HFFc6 (cell line): ENCODE data around the gene SMIM28. TPM values are rescaled to one million over a fixed set of nuclear protein-coding genes. Genes with fewer than 3 reads are reported as not detected.

ENCODE experiments used
- DNase-seq: peaks from one replicate; pipeline ENCODE4 v3.0.0-alpha.2; 2018
- H3K27ac Mint-ChIP-seq: 2 replicates; pipeline ENCODE4 v1.8.0; 2020; ENCODE audit warnings: mild to moderate bottlenecking, mixed read lengths
- H3K27me3 Mint-ChIP-seq: 2 replicates; pipeline ENCODE4 v1.8.0; 2021; ENCODE audit warnings: mild to moderate bottlenecking, moderate library complexity, mixed read lengths; ENCODE audit not compliant: insufficient read depth
- H3K36me3 Mint-ChIP-seq: 2 replicates; pipeline ENCODE4 v1.8.0; 2021; ENCODE audit warnings: low read depth, mixed read lengths
- H3K4me1 Mint-ChIP-seq: 2 replicates; pipeline ENCODE4 v1.8.0; 2020; ENCODE audit warnings: low read depth, mixed read lengths
- H3K4me3 Mint-ChIP-seq: 2 replicates; pipeline ENCODE4 v1.8.0; 2020; ENCODE audit warnings: mild to moderate bottlenecking, moderate library complexity, mixed read lengths
- H3K9me3 Mint-ChIP-seq: 2 replicates; pipeline ENCODE4 v1.8.0; 2020; ENCODE audit warnings: mild to moderate bottlenecking, mixed read lengths
- total RNA-seq, 6 experiments: library from RNA; stranded (reverse); fragmentation: NEBNext Ultra II Directional; extraction: Animal tissue kit (Norgen Biotek cat#: 25700); gene quantifications; 2 replicates in 1 of 6; 3 replicates in 5 of 6; pipeline ENCODE4 v1.2.3, GENCODE V29; 2021
- TF ChIP-seq, protein P1 (sequence below): fragments of 200-600 bp; sonication (generic); IDR thresholded peaks from 2 replicates; pipeline ENCODE4 v1.5.0; 2021; ENCODE audit warnings: antibody characterized with exemption, mild to moderate bottlenecking

SMIM28 gene
- total RNA-seq, 6 experiments from 2014 or later: not detected

DNA sequence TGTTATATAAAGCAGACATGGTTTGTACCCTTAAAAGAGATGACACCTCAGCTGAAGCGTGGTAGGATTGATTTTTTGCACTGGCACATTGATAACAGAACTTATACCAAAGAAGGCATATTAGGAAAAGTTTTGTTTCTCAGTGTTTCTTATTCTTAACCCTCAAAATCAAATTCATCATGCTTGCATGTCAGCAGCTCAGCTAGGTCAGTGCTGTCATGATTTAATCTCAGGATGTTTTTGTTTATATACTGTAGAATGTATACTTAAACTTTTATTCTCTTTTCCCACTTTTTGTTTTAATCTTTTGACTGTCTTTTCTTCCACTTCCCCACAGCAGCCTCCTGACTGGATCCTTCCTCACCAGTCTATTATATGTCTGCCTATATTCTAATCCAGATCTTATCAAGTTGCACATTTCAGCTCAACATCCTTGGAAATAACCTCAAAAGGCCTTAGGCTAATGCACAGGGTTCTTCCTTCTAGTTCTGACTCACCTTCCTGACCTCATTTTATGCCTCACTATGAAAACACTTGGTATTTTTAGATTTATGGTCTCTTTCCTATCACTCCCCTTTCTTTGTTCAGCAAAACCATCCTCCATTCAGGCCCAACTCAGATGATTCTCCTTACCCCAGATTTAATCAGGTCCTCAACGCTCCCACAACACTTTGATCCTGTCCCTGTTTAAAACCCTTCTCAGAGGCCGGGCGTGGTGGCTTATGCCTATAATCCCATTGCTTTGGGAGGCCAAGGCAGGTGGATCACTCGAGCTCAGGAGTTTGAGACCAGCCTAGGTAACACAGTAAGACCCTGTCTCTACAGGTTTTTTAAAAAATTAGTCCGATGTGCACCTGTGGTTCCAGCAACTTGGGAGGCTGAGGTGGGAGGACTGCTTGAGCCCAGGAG lies 33.5 kb downstream of the SMIM28 start:
- H3K4me1 Mint-ChIP-seq: peaks cover 29% of the 10 kb centered on the region
- H3K27ac Mint-ChIP-seq: peak overlapping the region; percentile 83
- H3K9me3 Mint-ChIP-seq: no peaks in the 10 kb centered on the region
- no peaks in the 10 kb centered on the region for H3K27me3 Mint-ChIP-seq
- DNase-seq: peak; percentile 87
- peak overlapping the region; percentile 66 for H3K4me3 Mint-ChIP-seq
- TF ChIP-seq, protein P1, sequence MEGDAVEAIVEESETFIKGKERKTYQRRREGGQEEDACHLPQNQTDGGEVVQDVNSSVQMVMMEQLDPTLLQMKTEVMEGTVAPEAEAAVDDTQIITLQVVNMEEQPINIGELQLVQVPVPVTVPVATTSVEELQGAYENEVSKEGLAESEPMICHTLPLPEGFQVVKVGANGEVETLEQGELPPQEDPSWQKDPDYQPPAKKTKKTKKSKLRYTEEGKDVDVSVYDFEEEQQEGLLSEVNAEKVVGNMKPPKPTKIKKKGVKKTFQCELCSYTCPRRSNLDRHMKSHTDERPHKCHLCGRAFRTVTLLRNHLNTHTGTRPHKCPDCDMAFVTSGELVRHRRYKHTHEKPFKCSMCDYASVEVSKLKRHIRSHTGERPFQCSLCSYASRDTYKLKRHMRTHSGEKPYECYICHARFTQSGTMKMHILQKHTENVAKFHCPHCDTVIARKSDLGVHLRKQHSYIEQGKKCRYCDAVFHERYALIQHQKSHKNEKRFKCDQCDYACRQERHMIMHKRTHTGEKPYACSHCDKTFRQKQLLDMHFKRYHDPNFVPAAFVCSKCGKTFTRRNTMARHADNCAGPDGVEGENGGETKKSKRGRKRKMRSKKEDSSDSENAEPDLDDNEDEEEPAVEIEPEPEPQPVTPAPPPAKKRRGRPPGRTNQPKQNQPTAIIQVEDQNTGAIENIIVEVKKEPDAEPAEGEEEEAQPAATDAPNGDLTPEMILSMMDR: no peak
- H3K36me3 Mint-ChIP-seq: peaks cover 43% of the 10 kb centered on the region

DNA sequence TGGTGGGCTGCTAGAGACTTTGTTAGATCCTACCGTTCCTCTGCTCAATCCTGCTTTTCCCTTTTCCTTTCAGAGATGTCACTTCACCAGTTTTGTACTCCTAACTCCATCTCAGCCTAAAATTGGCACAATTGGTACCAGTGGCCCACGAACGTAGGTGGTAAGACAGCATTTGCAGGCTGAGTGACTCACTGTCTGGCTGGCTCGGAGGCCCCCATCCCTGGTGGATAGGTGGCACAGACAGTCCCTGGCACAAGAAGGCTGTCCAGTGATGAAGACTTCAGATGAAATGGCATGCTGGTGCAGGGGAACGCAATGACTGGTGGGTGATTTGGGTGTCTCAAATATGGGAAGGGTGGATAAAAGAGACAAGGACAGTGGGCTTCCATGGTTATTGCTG lies 37.4 kb downstream of the SMIM28 start:
- Mint-ChIP-seq H3K4me1 (peaks cover 20% of the 10 kb centered on the region), H3K9me3 (no peaks in the 10 kb centered on the region), H3K27ac (no peak overlapping the region), H3K27me3 (no peaks in the 10 kb centered on the region; the same call in 1 of the 2 replicates), H3K4me3 (no peak overlapping the region), H3K36me3 (peaks cover 16% of the 10 kb centered on the region)
- TF ChIP-seq, protein P1: no peak
- no peak for DNase-seq

DNA sequence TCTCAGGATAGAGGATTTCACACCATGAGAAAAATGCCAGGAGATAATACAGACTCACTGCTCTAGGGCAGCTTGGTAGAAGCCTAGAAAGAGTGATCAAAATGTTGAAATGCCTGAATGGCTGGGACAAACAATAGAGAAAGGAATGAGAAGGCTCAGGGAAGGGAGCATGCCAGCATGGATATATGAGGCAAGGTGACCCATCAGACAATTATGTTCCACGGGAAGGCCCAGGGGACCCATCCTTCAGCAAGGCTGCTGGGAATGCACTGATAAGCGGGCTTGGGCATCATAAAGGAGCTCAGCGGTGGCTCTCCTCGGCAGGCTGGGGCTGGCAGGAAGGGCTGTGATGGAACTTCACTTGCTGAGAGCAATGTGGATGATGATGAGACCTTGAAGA lies 38.5 kb downstream of the SMIM28 start:
- Mint-ChIP-seq H3K27ac (no peak overlapping the region), H3K9me3 (no peaks in the 10 kb centered on the region), H3K27me3 (no peaks in the 10 kb centered on the region; the same call in 1 of the 2 replicates), H3K4me1 (peaks cover 9% of the 10 kb centered on the region), H3K36me3 (peaks cover 16% of the 10 kb centered on the region), H3K4me3 (no peak overlapping the region)
- TF ChIP-seq, protein P1: no peak
- no peak for DNase-seq

DNA sequence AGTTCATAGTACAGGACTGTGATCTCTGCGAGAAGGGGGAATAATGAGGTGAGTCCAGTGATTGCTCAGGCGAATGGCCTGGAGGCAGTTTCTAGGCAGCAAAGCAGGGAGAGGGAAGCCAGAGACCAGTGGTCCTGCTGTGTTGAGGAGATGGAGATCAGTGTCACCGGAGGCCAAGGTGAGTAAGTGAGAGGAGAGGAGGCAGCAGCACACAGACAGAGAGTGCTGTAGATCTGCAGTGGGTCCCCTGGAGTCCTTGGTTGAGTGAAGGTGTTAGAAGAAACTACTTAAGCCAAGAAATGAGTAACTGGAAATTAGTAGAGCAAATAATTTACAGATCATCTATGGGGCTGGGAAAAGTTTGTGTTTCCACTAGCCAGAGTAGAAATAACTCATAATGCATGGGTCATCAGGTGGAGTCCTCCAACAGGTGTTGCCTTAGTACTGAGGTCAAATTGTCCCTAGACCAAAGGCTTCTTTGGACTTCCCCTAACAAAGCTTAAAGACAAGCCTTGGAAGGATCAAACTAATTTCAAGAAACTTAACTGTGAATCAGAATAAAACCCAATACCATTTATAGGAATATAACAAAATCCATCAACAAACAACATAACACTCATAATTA lies 39.9 kb downstream of the SMIM28 start:
- Mint-ChIP-seq H3K4me3 (no peak overlapping the region), H3K4me1 (no peaks in the 10 kb centered on the region), H3K9me3 (no peaks in the 10 kb centered on the region), H3K27ac (no peak overlapping the region), H3K36me3 (peaks cover 10% of the 10 kb centered on the region), H3K27me3 (no peaks in the 10 kb centered on the region; the same call in 1 of the 2 replicates)
- DNase-seq: no peak
- TF ChIP-seq, protein P1: no peak

DNA sequence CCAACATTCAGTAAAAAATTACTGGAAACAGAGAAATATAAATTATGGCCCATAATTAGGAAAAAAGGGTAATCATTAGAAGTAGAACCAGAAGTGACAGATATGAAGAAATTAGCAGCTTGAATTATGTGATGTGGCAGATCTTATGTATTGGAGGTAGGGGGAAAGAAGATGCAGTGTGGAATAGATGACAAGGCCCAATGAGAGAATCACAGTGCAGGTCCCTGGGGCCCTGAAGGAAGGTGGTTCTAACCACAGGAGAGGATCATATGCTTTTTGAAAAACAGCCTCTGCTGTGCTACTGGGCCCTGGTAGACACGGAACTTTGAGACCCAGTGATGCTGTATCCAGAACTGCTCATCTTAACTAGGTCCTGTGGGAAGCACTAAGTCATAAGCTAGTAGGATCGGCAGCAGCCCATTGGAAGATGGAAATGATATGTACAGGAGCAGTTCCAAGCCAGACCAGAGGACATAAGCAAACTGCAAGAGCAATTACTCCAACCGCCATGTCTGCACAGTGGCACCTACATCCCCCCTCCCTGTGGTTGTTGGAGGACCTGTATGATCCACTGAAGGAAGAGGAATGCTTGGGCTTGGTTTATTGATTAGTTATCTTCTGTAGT lies 40.5 kb downstream of the SMIM28 start:
- no peaks in the 10 kb centered on the region; the same call in 1 of the 2 replicates for H3K27me3 Mint-ChIP-seq
- DNase-seq: no peak

More for the DNA sequence above, 40.5 kb downstream of the SMIM28 start:
- Mint-ChIP-seq H3K4me1 (peaks cover 4% of the 10 kb centered on the region), H3K4me3 (no peak overlapping the region), H3K36me3 (peaks cover 8% of the 10 kb centered on the region), H3K27ac (no peak overlapping the region), H3K9me3 (no peaks in the 10 kb centered on the region)
- TF ChIP-seq, protein P1: no peak
